Measurements from ENCODE around the gene NUDT16. TPM values are rescaled to one million over a fixed set of nuclear protein-coding genes. Genes with fewer than 3 reads are reported as not detected.

Gene NUDT16
- total and polyA plus RNA-seq, 2 of the 8 experiments (the other 6 are each of a cell fraction or from before 2014, with no cell fraction given), result 8.5 to 19.1 TPM

GRCh38 chr3:131361464-131362421 is 19.8 kb upstream of the NUDT16 start (continued):
- TF ChIP-seq CHD2 (IDR thresholded peaks at IDR 0.05; ENCODE audit: low read length) (0 out of 2 replicates have a peak, but pooled peaks have one; percentile 45), SRF (IDR thresholded peaks at IDR 0.05; ENCODE audit: low read depth, low read length) (no peak), TAF1 (IDR thresholded peaks at IDR 0.05; ENCODE audit: low read depth, low read length) (peak; percentile 31; the same call in 1 of the 2 replicates), POLR2AphosphoS5 (IDR thresholded peaks at IDR 0.05; ENCODE audit: low read depth, low read length) (peak; percentile 56), ZNF274 (IDR thresholded peaks at IDR 0.05; ENCODE audit: borderline replicate concordance, extremely low read depth, low read length) (no peak), TEAD4 (IDR thresholded peaks at IDR 0.05; ENCODE audit: low read depth, low read length) (peak; percentile 69), E2F6 (IDR thresholded peaks at IDR 0.05) (peak; percentile 79), SP4 (IDR thresholded peaks at IDR 0.05; ENCODE audit: low read length) (no peak), SAP30 (IDR thresholded peaks at IDR 0.05; ENCODE audit: insufficient read depth, insufficient replicate concordance, low read length) (no peak), GABPA (IDR thresholded peaks at IDR 0.05; ENCODE audit: borderline replicate concordance, insufficient read depth, low read length) (0 out of 2 replicates have a peak, but pooled peaks have one; percentile 12)
